H1 (cell line): ENCODE results near the gene ATF7IP. TPM values are rescaled to one million over a fixed set of nuclear protein-coding genes. Genes with fewer than 3 reads are reported as not detected.

Experiments used
- CTCF ChIA-PET: fragments of 300-600 bp; sonication (Branson Sonifier 250); formaldehyde crosslinking; loops from one replicate; lab custom pipeline; 2021; ENCODE audit not compliant: partially characterized antibody; lab: Charles Lee
- POLR2A ChIA-PET: fragments of 300-600 bp; sonication (Branson Sonifier 250); formaldehyde crosslinking; loops from one replicate; lab custom pipeline; 2021; ENCODE audit warnings: inconsistent platforms; ENCODE audit not compliant: partially characterized antibody; lab: Charles Lee
- DNase-seq, 2 experiments: peaks; one replicate each; pipeline versions ENCODE4 v3.0.0 to v3.0.0-alpha.2; 2010 to 2022; ENCODE audit warnings: low spot score in 2 of 2, low read depth in 1 of 2, mixed read lengths in 1 of 2
- FAIRE-seq: peaks from 2 replicates; lab custom pipeline; 2011; peaks lifted over from hg19 to GRCh38; lab: Jason Lieb, UNC
- H2AFZ ChIP-seq: 2 replicates; pipeline ENCODE4 v1.8.1; 2012; ENCODE audit warnings: low read length, inconsistent platforms
- H2AK5ac ChIP-seq: 2 replicates; pipeline ENCODE4 v1.6.1; 2013; ENCODE audit warnings: low read depth, low read length
- H2BK120ac ChIP-seq: replicated peaks from 2 replicates; pipeline ENCODE3; 2013; ENCODE audit warnings: low read depth, low read length, inconsistent platforms
- H2BK12ac ChIP-seq: 2 replicates; pipeline ENCODE4 v1.6.1; 2013; ENCODE audit warnings: low read depth, low read length
- H2BK15ac ChIP-seq: 2 replicates; pipeline ENCODE4 v1.6.1; 2013; ENCODE audit warnings: low read length
- H2BK20ac ChIP-seq: 2 replicates; pipeline ENCODE4 v1.6.1; 2013; ENCODE audit warnings: low read length
- H2BK5ac ChIP-seq: 2 replicates; pipeline ENCODE4 v1.6.1; 2013; ENCODE audit warnings: low read depth, low read length
- H3K14ac ChIP-seq: 2 replicates; pipeline ENCODE4 v1.6.1; 2013; ENCODE audit warnings: inconsistent platforms; ENCODE audit not compliant: insufficient read length
- H3K18ac ChIP-seq: 2 replicates; pipeline ENCODE4 v1.6.1; 2013; ENCODE audit warnings: low read length; ENCODE audit errors: extremely low read depth
- H3K23ac ChIP-seq: 2 replicates; pipeline ENCODE4 v1.6.1; 2013; ENCODE audit warnings: inconsistent platforms; ENCODE audit not compliant: insufficient read length
- H3K23me2 ChIP-seq: 2 replicates; pipeline ENCODE4 v1.6.1; 2013; ENCODE audit warnings: low read depth, low read length
- H3K27ac ChIP-seq: 2 replicates; pipeline ENCODE4 v1.6.1; 2011; ENCODE audit warnings: low read depth, low read length, inconsistent platforms
- H3K27me3 ChIP-seq, 4 experiments: replicated peaks in 1 of 4; 1 replicate in 1 of 4; 2 replicates in 3 of 4; pipeline versions ENCODE4 v1.6.1 to v1.8.1; 2011 to 2013; ENCODE audit warnings: low read length in 3 of 4, mild to moderate bottlenecking in 3 of 4, inconsistent platforms in 2 of 4, mixed read lengths in 2 of 4, moderate library complexity in 1 of 4; ENCODE audit not compliant: control insufficient read depth in 3 of 4, insufficient read depth in 3 of 4; ENCODE audit errors: extremely low read depth in 1 of 4
- H3K36me3 ChIP-seq, 4 experiments: 2 replicates each; pipeline versions ENCODE4 v1.6.1 to v1.8.1; 2011 to 2013; ENCODE audit warnings: mild to moderate bottlenecking in 4 of 4, low read length in 3 of 4, moderate library complexity in 2 of 4, control low read depth in 1 of 4, inconsistent platforms in 1 of 4; ENCODE audit not compliant: insufficient read depth in 4 of 4, control insufficient read depth in 2 of 4
- H3K4ac ChIP-seq: replicated peaks from 2 replicates; pipeline ENCODE3; 2013; ENCODE audit warnings: low read length, low read depth, mixed read lengths, inconsistent platforms; ENCODE audit not compliant: insufficient read length
- H3K4me1 ChIP-seq, 4 experiments: replicated peaks in 1 of 4; 1 replicate in 1 of 4; 2 replicates in 3 of 4; pipeline versions ENCODE4 v1.6.1 to v1.8.1; 2011 to 2013; ENCODE audit warnings: low read length in 3 of 4, inconsistent platforms in 2 of 4, mixed read lengths in 1 of 4; ENCODE audit not compliant: insufficient read depth in 4 of 4, control insufficient read depth in 3 of 4
- H3K4me2 ChIP-seq, 2 experiments: 2 replicates each; pipeline versions ENCODE4 v1.6.1 to v1.8.1; 2011 to 2013; ENCODE audit warnings: low read depth in 2 of 2, low read length in 2 of 2, control low read depth in 1 of 2, inconsistent platforms in 1 of 2, mild to moderate bottlenecking in 1 of 2; ENCODE audit not compliant: insufficient read depth in 1 of 2
- H3K4me3 ChIP-seq, 4 experiments: fragments of 200-600, 300-600 bp in 1 of 4; sonication (generic), shearing (Covaris generic), sonication (Bioruptor Twin) in 1 of 4; 2 replicates each; pipeline versions ENCODE4 v1.5.1 to v1.8.1; 2011 to 2016; ENCODE audit warnings: low read length in 4 of 4, low read depth in 3 of 4, control low read depth in 2 of 4, inconsistent platforms in 2 of 4, mild to moderate bottlenecking in 2 of 4, mixed read lengths in 1 of 4, moderate library complexity in 1 of 4; ENCODE audit not compliant: insufficient read depth in 2 of 4; ENCODE audit errors: extremely low read depth in 1 of 4
- H3K56ac ChIP-seq: replicated peaks from 2 replicates; pipeline ENCODE3; 2013; ENCODE audit warnings: low read depth, mild to moderate bottlenecking, mixed read lengths, low read length, inconsistent platforms; ENCODE audit not compliant: insufficient read length
- H3K79me1 ChIP-seq: 2 replicates; pipeline ENCODE4 v1.6.1; 2013; ENCODE audit warnings: low read depth, low read length, control low read depth
- H3K79me2 ChIP-seq, 2 experiments: 2 replicates each; pipeline versions ENCODE4 v1.6.1 to v1.8.1; 2012 to 2013; ENCODE audit warnings: low read length in 2 of 2, mild to moderate bottlenecking in 2 of 2, inconsistent platforms in 1 of 2; ENCODE audit not compliant: insufficient read depth in 2 of 2, control insufficient read depth in 1 of 2
- H3K9ac ChIP-seq, 4 experiments: replicated peaks in 1 of 4; 1 replicate in 1 of 4; 2 replicates in 3 of 4; pipeline versions ENCODE4 v1.6.1 to v1.8.1; 2011 to 2013; ENCODE audit warnings: low read depth in 3 of 4, low read length in 3 of 4, control low read depth in 2 of 4, mild to moderate bottlenecking in 2 of 4, moderate library complexity in 2 of 4, inconsistent platforms in 1 of 4; ENCODE audit errors: extremely low read depth in 1 of 4
- H3K9me3 ChIP-seq, 2 experiments: 2 replicates each; pipeline versions ENCODE4 v1.6.1 to v1.8.1; 2012 to 2013; ENCODE audit warnings: mild to moderate bottlenecking in 2 of 2, moderate library complexity in 2 of 2, control low read depth in 1 of 2, inconsistent platforms in 1 of 2, low read depth in 1 of 2, low read length in 1 of 2, mixed read lengths in 1 of 2; ENCODE audit not compliant: insufficient read depth in 2 of 2
- H4K20me1 ChIP-seq, 2 experiments: replicated peaks in 1 of 2; 2 replicates each; pipeline versions ENCODE3 to v1.8.1; 2011 to 2013; ENCODE audit warnings: inconsistent platforms in 2 of 2, low read length in 2 of 2, mild to moderate bottlenecking in 1 of 2; ENCODE audit not compliant: insufficient read depth in 2 of 2, control insufficient read depth in 1 of 2
- H4K5ac ChIP-seq: 2 replicates; pipeline ENCODE4 v1.6.1; 2013; ENCODE audit warnings: low read length, low read depth, mixed read lengths, inconsistent platforms; ENCODE audit not compliant: insufficient read length
- H4K8ac ChIP-seq: 2 replicates; pipeline ENCODE4 v1.8.0; 2013; ENCODE audit warnings: mild to moderate bottlenecking, moderate library complexity, low read length, inconsistent platforms; ENCODE audit not compliant: insufficient read depth; ENCODE audit errors: extremely low read depth
- H4K91ac ChIP-seq: replicated peaks from 2 replicates; pipeline ENCODE3; 2013; ENCODE audit warnings: low read length, mixed read lengths, inconsistent platforms; ENCODE audit not compliant: insufficient read length
- JUND ChIP-seq: IDR thresholded peaks from 2 replicates; pipeline ENCODE4 v1.6.1; 2011; ENCODE audit warnings: mild to moderate bottlenecking, improper control_type of control experiment, low read length
- POU5F1 ChIP-seq: IDR thresholded peaks from 2 replicates; pipeline ENCODE4 v1.6.1; 2011; ENCODE audit warnings: low read depth, mild to moderate bottlenecking, low read length, moderate library complexity
- TEAD4 ChIP-seq: IDR thresholded peaks from 2 replicates; pipeline ENCODE4 v1.6.1; 2012; ENCODE audit warnings: low read depth, low read length, inconsistent platforms, mixed read lengths
- WGBS, 2 experiments: shearing (Covaris generic) in 1 of 2; methylation state at CpG; one replicate each; pipeline versions ENCODE4 v1.1.6 to v1.1.7; 2013 to 2015; ENCODE audit warnings: low lambda C conversion rate in 2 of 2, mixed read lengths in 2 of 2, inconsistent platforms in 1 of 2, low coverage in 1 of 2, missing lambda C conversion rate in 1 of 2; ENCODE audit not compliant: insufficient replicate concordance in 2 of 2, insufficient coverage in 1 of 2, insufficient read length in 1 of 2; ENCODE audit errors: extremely low coverage in 1 of 2, missing lambda C conversion rate in 1 of 2; 5-methylcytosine and 5-hydroxymethylcytosine counted together
- polyA plus RNA-seq, 7 experiments: library from polyadenylated mRNA; depleted of rRNA in 3 of 7; stranded (reverse) in 5 of 7; unstranded in 2 of 7; fragments of >200 nt in 5 of 7; fragments of 200-250 nt in 2 of 7; gene quantifications; 1 replicate in 5 of 7; 2 replicates in 1 of 7; 4 replicates in 1 of 7; pipeline versions ENCODE4 v1.2.1 to v1.2.3, GENCODE V29; 2011 to 2013; ENCODE audit warnings: missing spikeins in 2 of 7, mixed read lengths in 2 of 7
- total RNA-seq: library from RNA; stranded (reverse); fragmentation: NEBNext Ultra II Directional; extraction: Animal tissue kit (Norgen Biotek cat#: 25700); gene quantifications from 2 replicates; pipeline ENCODE4 v1.2.1, GENCODE V29; 2021

The ATF7IP gene
- total and polyA plus RNA-seq, 2 of the 8 experiments (the other 6 are each of a cell fraction or from before 2014, with no cell fraction given): 34.2 to 148 TPM

GRCh38 chr12:14422516-14423230 lies 57.2 kb downstream of the ATF7IP start:
- Histone ChIP-seq H2AK5ac (no peak overlapping the region), H3K14ac (no peak overlapping the region), H3K79me2 (peaks cover 43 to 100% of the 10 kb centered on the region in 2 experiments), H2BK12ac (no peak overlapping the region), H2AFZ (no peak overlapping the region), H3K23me2 (no peaks in the 10 kb centered on the region), H4K20me1 (peaks cover 3 to 5% of the 10 kb centered on the region in 2 experiments), H3K4me3 (no peak overlapping the region), H3K9ac (no peak overlapping the region; a peak in 1 of 7 replicates), H2BK15ac (no peak overlapping the region), H3K9me3 (0 out of 4 replicates have a peak, but pooled peaks cover 0 to 3% of the 10 kb centered on the region in 2 experiments), H4K8ac (no peak overlapping the region), H3K27me3 (no peaks in the 10 kb centered on the region), H2BK5ac (no peak overlapping the region), H3K36me3 (peaks cover 6 to 40% (median 14%) of the 10 kb centered on the region in 4 experiments), H3K18ac (no peak overlapping the region), H3K4me1 (peaks cover 0 to 9% (median 3%) of the 10 kb centered on the region in 4 experiments; a peak in 2 of 7 replicates), H3K4ac (no peak overlapping the region), H4K91ac (no peak overlapping the region), H3K79me1 (no peaks in the 10 kb centered on the region; the same call in 1 of the 2 replicates), H4K5ac (no peak overlapping the region), H3K4me2 (no peak overlapping the region), H2BK20ac (no peak overlapping the region), H3K23ac (no peak overlapping the region), H2BK120ac (no peak overlapping the region), H3K27ac (no peak overlapping the region), H3K56ac (no peak overlapping the region)
- FAIRE-seq: no peak
- TF ChIP-seq TEAD4 (no peak), JUND (no peak), POU5F1 (no peak)
- POLR2A ChIA-PET: interaction anchor here (0.5 to 1.3 kb wide), 3 partner anchors 38 to 290 kb away, joined by 4 to 7 read pairs (median 4); no protein-coding TSS in a partner anchor
- WGBS, 2 experiments: 93% methylated on average over 4 of the region's 4 CpGs; no CpG with 5 or more reads in 1 of the 2 experiments
- CTCF ChIA-PET: interaction anchor here (0.9 to 3.3 kb wide), 4 partner anchors 17 to 185 kb away, joined by 3 to 15 read pairs (median 5); no protein-coding TSS in a partner anchor
- no peak for DNase-seq
